ENCODE measurements around the gene RIOK2.

- no peak for TF ChIP-seq CTCF (conservative IDR thresholded peaks at IDR 0.05)
- no peak for TF ChIP-seq ZFX (IDR thresholded peaks at IDR 0.05)
Observed at GRCh38 chr5:97121848-97122247, 61.2 kb downstream of the RIOK2 start.
